IPS-NIHi7 (cell line): ENCODE measurements around the gene DMRTA2.

Experiments
- DNase-seq: peaks from one replicate; pipeline ENCODE4 v3.0.0; 2012; ENCODE audit warnings: mixed read lengths; ENCODE audit errors: extremely low spot score

The DMRTA2 gene

GRCh38 chr1:50424045-50424883, 1.0 kb upstream of the DMRTA2 start:
- no peak for DNase-seq

- DNase-seq, result peak; percentile 45
These were observed 392 bp upstream of the DMRTA2 start for GRCh38 chr1:50423670-50424000.

- DNase-seq, result no peak
These were observed 633 bp downstream of the DMRTA2 start for GRCh38 chr1:50422675-50422945.

DNA sequence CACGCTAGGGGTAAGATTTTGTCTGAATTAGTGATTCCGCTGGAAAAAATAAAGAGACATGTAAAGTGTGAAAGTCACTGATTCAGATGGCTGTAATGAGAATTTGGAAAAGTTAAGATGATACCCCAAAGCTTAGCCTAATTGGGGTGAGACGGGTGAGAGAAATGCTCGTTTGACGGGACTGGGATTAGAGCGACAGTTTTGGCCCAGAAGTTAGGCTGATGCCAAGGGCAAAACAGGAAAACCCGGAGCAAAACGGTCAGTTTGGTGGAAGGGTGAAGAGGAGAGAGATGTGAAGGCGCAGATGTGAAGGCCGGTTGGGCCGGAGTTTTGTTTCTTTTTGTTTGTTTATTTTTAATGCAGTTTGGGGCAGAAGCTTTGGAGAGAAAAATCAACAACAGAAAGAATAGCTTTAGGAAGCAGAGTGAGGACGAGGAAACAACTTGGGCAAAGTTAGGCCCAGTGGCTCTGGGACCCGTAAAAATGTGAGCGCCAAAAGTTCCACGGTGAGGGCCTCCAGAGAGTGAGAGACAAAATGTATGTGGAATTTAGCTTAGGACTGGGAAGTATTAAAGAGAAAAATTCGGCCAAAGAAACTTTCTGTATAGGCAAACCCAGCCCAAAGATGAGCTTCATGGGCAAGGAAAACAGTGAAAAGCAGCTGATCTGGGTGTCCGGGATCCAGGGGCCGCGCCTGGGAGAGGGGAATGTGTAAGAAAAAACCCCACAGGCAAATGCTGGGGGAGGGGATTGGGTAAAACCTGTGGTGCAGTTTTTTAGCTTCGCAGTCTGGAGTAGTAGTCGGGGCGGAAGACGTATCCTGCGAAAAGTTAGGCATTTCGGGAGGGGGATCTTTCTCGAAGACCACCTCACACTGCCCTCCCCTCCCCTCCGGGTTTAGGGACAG, 1.2 kb downstream of the DMRTA2 start:
- DNase-seq, result peak; percentile 24

- DNase-seq, result no peak
These were observed 1.9 kb downstream of the DMRTA2 start for GRCh38 chr1:50421366-50421748.

DNA sequence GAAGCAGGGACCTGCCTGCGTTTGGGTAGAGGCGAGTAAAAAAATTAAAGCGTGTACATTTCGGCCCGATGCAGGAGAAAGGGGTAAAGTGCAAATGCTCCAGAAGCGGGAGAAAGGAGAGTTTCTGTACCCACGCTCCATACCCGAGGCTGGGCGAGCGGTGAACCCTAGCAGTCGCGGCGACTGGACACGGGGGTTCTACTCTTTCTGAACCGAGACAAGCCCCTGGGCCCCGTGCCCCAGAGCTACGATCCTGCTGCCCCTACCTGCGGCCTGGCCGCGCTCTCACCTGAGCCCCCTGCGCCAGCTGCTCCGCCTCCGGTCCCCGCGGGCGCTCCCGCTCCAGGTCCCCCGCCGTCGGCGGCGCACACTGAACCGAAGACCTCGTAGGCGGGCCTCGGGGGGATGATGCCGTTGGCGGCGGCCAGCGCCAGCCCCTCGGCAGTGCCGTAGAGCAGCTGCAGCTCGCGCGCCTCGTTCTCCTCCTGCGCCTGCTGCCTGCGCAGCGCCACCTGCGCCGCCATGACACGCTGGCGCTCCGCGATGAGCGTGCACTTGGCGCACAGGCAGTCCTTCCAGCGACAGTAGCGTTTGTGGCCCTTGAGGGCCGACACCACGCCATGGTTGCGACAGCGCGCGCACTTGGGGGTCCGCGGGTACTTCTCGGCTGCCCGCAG, 2.4 kb downstream of the DMRTA2 start:
- DNase-seq, result peak; percentile 32

DNA sequence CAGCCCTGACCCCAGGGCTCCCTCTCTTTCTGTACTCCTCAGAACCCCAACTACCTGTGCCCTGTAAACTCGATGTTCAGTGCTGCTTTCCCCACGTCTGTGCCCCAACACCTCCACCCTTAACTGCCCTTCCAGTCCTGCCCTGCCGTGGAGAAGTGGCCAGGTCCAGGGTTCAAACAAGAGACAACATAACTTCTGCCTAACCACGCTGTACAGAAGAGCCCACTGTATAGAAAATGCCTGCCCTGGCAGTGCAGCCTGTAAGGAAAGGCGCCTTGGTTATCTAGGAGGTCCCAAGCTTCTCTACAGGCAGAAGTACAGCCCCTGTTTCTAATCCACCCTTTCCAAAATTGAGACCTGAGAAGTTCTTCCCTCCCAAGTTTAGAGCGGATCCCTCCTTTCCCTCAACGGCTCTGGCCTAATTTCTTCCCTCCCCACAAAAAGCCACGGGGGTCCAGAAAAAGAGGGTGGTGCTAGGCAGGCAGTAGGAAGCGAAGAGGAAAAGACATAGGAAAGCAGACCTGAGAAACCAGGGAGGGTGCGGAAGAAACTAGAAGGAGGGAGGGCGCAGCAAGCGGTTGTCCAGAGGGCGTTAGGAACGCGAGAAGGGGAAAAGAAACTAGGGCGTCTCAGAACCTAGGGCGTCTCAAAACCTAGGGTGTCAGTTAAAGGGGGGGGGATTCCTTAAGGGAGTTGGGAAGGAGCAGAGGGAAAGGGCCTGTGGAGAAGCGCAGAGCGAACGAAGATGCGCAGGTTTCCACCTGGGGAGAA, 3.2 kb downstream of the DMRTA2 start:
- no peak for DNase-seq

DNA sequence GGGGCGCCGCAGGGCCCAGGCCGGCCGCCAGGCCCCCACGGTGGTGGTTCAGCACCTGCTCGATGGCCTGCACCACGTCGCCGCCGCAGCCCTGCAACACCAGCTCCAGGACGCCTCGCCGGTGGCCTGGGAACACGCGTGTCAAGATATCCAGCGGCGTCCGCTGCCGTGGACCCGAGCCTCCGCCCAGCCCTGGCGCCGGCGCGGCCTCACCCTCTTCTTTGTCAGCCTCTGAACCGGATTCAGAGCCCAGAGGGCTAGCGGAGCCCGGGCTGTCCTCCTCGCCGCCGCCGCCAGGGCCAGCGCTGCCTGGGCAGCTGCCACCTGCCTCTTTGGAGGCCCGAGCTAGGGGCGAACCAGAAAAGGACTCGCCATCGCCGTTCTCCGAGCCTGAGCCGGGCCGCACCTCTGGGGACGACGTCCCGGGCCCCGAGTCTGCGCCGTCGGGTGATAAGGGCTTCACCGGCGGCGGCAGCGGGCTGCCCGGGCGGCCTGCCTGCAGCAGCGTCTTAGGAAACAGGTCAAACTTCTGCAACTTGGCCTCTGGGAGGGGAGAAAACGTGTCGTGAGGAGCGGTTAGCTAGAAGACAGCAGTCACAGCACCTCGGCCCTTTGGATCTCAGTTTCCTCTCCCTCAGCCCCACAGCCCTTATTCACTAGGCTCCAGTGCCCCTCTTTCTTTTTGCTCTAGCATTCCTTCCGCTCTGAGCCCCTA, 3.9 kb downstream of the DMRTA2 start:
- no peak for DNase-seq

DNA sequence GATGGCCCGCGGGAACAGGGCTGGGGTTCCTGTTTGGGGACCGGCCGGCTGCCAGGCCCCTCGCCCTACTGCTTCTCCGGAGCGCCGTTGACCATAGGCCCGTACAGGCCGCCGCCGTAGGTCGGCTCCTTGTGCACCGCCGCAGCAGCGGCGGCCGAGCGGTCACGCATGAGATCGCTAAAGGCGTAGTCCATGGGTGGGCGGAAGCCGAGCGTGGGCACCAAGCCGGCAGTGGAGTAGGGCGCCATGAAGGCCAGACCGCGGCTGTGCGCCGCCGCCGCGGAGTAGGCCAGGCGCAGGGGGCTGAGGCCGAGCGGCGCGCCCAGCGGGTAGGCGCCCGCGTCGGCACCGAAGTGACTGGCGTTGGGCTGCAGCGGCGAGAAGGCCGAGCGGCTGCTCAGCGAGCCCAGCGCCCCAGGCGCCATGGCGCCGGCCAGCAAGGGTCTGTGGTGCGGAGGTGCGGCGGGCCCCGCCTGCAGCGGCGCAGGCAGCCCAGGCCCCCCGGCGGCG, 4.6 kb downstream of the DMRTA2 start:
- peak; percentile 54 for DNase-seq

- no peak for DNase-seq
These were observed 5.2 kb downstream of the DMRTA2 start for GRCh38 chr1:50417946-50418599.

DNA sequence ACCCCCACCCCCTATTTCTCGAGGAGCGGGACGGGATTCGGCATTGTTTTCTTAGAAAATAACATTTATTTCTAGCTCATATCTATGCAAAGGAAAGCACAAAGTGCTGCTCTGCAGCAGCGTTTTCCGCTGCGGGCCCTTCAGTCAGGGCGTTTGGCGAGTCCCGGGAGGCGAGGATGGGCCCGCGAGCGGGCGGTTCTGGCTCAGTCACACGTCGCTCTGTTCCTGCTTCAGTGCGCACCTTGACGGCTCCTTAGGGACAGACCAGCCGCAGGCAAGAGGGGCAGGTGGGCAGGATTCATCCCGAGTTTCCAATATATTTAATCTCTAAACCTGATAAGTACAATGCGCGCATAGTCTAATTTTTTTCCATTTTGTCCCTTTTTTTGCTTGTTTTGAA, 5.7 kb downstream of the DMRTA2 start:
- DNase-seq, result no peak

DNA sequence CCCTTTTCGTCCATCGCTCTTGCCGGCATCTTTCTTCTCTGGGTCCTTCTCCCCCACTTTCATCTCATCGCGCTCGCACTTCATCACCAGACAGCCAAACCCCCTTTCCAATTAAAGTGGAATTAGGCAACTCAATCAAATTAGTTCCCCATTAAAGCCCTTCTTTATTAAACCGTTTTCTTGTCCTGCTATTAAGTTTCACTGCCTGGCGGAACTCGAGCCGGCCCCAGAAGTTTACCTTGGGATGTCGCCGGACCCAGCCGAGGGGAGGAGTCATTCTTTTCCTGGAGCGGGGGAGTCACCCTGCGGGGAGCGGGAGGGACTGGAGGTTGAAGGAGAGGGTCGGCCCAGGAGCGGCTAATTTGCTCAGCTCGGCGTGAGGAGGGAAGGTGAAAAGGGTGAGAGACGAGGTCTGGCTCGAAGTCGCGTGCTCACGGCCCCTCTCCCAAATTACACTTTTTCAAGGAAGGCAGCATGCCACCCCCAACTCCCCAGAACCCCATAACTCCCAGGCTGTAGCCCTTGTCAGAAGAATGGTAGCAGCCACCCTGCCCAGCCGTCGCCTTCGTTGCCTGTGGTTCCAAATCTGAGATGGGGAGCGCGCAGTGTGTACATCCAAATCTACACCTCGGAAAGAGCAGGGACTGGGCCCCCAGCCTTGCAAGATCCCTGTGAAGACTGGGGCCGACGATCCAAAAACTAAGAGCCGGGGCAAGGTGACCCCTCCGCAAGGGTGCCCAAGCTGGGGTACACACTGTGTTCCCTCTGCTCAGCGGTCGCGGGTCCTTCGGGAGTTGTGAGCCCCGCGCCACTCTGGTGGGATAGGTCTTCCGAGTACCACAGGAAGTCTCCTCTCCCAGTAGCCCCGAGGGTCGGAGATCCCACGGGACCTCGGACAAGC, 6.4 kb downstream of the DMRTA2 start:
- DNase-seq, result peak; percentile 85

GRCh38 chr1:50416150-50416527, 7.1 kb downstream of the DMRTA2 start:
- DNase-seq, result peak; percentile 56

DNA sequence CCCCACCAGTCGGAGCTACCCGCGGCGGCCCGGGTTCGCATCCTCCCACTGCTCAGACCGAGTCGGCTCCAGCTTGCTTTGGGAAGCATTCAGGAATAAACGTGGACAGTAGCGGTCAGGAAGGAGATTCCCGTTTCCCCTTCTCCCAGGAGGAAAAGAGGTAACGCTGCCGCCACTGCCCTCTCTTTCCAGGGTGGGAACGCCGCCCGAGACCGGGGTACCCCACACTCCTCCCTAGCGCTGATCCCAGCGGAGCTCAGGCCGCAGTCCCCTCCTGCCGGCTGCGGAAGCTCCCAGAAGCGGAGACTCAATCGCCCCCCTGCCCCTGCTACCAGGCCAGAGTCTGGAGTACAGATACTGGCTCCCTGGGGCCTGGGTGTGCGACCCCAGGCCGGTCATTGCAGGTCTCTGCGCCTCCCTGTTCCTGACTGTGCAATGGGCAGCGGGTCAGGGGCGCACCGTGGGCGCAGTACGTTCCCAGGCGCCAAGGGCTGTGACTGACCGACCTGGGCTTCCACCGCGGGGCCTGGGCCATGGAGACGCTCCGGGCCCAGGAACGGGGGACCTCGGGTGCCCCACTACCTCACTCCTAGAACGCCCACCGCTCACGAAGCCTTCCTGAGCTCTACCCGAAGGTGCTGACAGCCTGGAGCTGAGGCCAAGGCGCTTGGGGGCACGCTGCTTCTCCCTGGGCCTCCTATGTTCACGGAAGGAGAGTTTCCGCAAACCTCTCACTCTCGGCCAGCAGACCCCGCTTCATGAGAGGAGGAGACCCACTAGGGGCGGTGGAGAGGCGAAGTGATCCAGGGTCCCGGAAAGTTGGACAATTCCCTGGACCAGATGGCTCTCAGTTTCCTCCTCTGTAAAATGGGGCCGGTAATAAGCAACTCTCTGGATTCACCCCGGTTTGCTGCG, 7.8 kb downstream of the DMRTA2 start:
- peak; percentile 42 for DNase-seq

- DNase-seq, result no peak
These were observed 8.4 kb downstream of the DMRTA2 start for GRCh38 chr1:50414853-50415234.

DNA sequence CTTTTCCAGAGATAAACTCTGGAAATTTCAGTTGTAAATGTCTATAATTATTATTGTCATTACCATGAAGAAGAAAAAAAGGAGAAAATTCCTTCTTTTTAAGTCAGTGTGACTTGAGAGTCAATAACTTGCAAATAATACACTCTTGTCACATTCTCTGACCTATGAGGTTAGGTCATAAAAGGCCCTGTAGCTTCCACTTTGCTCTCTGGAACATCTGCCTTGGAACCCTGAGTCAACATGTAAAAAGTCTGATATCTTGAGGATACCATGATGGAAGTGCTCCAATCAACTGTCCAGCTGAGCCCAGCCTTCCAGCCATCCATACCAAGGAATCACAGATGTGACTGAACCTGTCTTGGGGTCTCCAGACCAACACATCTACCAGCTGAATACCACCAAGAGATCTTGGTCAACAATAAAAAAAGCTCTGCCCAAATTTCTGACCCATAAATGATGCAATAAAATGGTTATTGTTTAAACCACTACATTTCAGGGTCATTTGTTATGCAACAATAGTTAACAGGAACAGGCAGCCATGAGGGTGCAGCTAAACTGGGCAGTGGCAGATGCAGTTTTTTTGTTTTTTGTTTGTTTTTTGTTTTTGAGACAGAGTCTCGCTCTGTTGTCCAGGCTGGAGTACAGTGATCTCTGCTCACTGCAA, 10.3 kb downstream of the DMRTA2 start:
- no peak for DNase-seq

- no peak for DNase-seq
These were observed 17.4 kb downstream of the DMRTA2 start for GRCh38 chr1:50405814-50406213.
